H1 (cell line): ENCODE data around the gene MS4A18.

Experiments used
- CREB1 ChIP-seq: IDR thresholded peaks from 2 replicates; pipeline ENCODE4 v1.6.1; 2012; ENCODE audit warnings: inconsistent platforms
- EZH2 ChIP-seq: fragments of 200-600 bp; sonication (generic); IDR thresholded peaks from 2 replicates; pipeline ENCODE4 v1.7.1; 2012; ENCODE audit warnings: low read depth, mild to moderate bottlenecking, moderate library complexity, low read length, inconsistent platforms; ENCODE audit not compliant: severe bottlenecking
- HDAC2 ChIP-seq, 2 experiments: fragments of 300-600 bp in 1 of 2; sonication (generic) in 1 of 2; IDR thresholded peaks; 2 replicates each; pipeline ENCODE4 v1.6.1; 2011 to 2012; ENCODE audit warnings: low read depth in 2 of 2, low read length in 2 of 2, mild to moderate bottlenecking in 2 of 2, moderate library complexity in 2 of 2, borderline replicate concordance in 1 of 2, inconsistent platforms in 1 of 2
- JUN ChIP-seq: IDR thresholded peaks from 2 replicates; pipeline ENCODE4 v1.6.1; 2011; ENCODE audit warnings: low read depth, mild to moderate bottlenecking, improper control_type of control experiment, low read length
- MAFK ChIP-seq: IDR thresholded peaks from 2 replicates; pipeline ENCODE4 v1.6.1; 2012; ENCODE audit warnings: low read depth, mild to moderate bottlenecking, improper control_type of control experiment, low read length
- PHF8 ChIP-seq: fragments of 200-600 bp; sonication (generic); conservative IDR thresholded peaks from 2 replicates; pipeline ENCODE4 v1.7.1; 2012; ENCODE audit warnings: low read depth, mild to moderate bottlenecking, inconsistent platforms, low read length, moderate library complexity
- POLR2A ChIP-seq, 2 experiments: IDR thresholded peaks; 1 replicate in 1 of 2; 2 replicates in 1 of 2; pipeline ENCODE4 v1.6.1; 2011; ENCODE audit warnings: low read depth in 2 of 2, low read length in 2 of 2, mild to moderate bottlenecking in 2 of 2; ENCODE audit errors: control extremely low read depth in 1 of 2
- POU5F1 ChIP-seq: IDR thresholded peaks from 2 replicates; pipeline ENCODE4 v1.6.1; 2011; ENCODE audit warnings: low read depth, mild to moderate bottlenecking, low read length, moderate library complexity
- RAD21 ChIP-seq, 2 experiments: IDR thresholded peaks in 1 of 2; conservative IDR thresholded peaks in 1 of 2; 2 replicates each; pipeline ENCODE4 v1.6.1; 2011; ENCODE audit warnings: low read depth in 2 of 2, low read length in 2 of 2, improper control_type of control experiment in 1 of 2, inconsistent platforms in 1 of 2, mild to moderate bottlenecking in 1 of 2, moderate library complexity in 1 of 2
- TBP ChIP-seq: IDR thresholded peaks from 2 replicates; pipeline ENCODE4 v1.6.1; 2011; ENCODE audit warnings: low read depth, low read length, improper control_type of control experiment
- TF ChIP-seq, protein P1 (sequence below), 3 experiments: IDR thresholded peaks; 1 replicate in 2 of 3; 2 replicates in 1 of 3; pipeline versions ENCODE4 v1.5.1 to v1.6.1; 2011; ENCODE audit warnings: low read length in 3 of 3, mild to moderate bottlenecking in 3 of 3, inconsistent platforms in 2 of 3, low read depth in 1 of 3, moderate library complexity in 1 of 3; ENCODE audit not compliant: insufficient read depth in 1 of 3; ENCODE audit errors: control extremely low read depth in 1 of 3

GRCh38 chr11:60772666-60773065 lies 48.1 kb downstream of the MS4A18 start:
- no peak for TF ChIP-seq JUN
- no peak for TF ChIP-seq CREB1
- no peak for TF ChIP-seq PHF8
- TF ChIP-seq RAD21 (IDR thresholded peaks at IDR 0.05 in 1 of 2, conservative IDR thresholded peaks at IDR 0.05 in 1 of 2; ENCODE audit: low read depth in 2 of 2, low read length in 2 of 2) = no peak
- no peak for TF ChIP-seq POLR2A (IDR thresholded peaks at IDR 0.05; ENCODE audit: control extremely low read depth in 1 of 2, low read depth in 2 of 2, low read length in 2 of 2)
- TF ChIP-seq, protein P1, sequence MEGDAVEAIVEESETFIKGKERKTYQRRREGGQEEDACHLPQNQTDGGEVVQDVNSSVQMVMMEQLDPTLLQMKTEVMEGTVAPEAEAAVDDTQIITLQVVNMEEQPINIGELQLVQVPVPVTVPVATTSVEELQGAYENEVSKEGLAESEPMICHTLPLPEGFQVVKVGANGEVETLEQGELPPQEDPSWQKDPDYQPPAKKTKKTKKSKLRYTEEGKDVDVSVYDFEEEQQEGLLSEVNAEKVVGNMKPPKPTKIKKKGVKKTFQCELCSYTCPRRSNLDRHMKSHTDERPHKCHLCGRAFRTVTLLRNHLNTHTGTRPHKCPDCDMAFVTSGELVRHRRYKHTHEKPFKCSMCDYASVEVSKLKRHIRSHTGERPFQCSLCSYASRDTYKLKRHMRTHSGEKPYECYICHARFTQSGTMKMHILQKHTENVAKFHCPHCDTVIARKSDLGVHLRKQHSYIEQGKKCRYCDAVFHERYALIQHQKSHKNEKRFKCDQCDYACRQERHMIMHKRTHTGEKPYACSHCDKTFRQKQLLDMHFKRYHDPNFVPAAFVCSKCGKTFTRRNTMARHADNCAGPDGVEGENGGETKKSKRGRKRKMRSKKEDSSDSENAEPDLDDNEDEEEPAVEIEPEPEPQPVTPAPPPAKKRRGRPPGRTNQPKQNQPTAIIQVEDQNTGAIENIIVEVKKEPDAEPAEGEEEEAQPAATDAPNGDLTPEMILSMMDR (IDR thresholded peaks at IDR 0.05; ENCODE audit: control extremely low read depth in 1 of 3, insufficient read depth in 1 of 3, low read depth in 1 of 3, low read length in 3 of 3) = no peak
- TF ChIP-seq POU5F1 = no peak
- TF ChIP-seq HDAC2 (IDR thresholded peaks at IDR 0.05; ENCODE audit: borderline replicate concordance in 1 of 2, low read depth in 2 of 2, low read length in 2 of 2) = no peak
- TF ChIP-seq EZH2 = no peak
- TF ChIP-seq MAFK = no peak
- no peak for TF ChIP-seq TBP
